Measurements from ENCODE around the gene FDXACB1. TPM values are rescaled to one million over a fixed set of nuclear protein-coding genes. Genes with fewer than 3 reads are reported as not detected.

Gene FDXACB1
- total RNA-seq, 1 donor from 2014 or later, result 2.9 TPM

GRCh38 chr11:111845276-111846028 lies 33.5 kb downstream of the FDXACB1 start:
- DNase-seq (ENCODE audit: low read depth, low spot score), result no peak

DNA sequence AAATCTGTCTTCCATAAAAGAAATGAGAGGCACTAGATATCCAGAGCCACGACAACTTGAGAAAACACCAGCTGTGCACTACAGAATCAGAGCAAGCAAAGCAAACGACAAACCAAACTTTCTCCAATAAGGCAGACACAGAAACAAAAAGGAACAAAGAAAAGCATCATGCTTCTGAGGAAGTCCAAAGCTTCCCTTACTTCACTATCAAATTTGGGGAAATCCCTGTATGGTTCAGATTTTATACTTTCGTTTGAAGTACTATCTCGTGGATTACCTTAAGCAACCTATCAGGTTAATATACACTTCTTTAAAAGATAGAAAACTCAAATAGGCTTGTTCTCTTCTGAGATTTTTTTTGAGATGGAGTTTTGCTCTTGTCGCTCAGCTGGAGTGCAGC lies 35.3 kb downstream of the FDXACB1 start:
- no peak for DNase-seq (ENCODE audit: low read depth, low spot score)

DNA sequence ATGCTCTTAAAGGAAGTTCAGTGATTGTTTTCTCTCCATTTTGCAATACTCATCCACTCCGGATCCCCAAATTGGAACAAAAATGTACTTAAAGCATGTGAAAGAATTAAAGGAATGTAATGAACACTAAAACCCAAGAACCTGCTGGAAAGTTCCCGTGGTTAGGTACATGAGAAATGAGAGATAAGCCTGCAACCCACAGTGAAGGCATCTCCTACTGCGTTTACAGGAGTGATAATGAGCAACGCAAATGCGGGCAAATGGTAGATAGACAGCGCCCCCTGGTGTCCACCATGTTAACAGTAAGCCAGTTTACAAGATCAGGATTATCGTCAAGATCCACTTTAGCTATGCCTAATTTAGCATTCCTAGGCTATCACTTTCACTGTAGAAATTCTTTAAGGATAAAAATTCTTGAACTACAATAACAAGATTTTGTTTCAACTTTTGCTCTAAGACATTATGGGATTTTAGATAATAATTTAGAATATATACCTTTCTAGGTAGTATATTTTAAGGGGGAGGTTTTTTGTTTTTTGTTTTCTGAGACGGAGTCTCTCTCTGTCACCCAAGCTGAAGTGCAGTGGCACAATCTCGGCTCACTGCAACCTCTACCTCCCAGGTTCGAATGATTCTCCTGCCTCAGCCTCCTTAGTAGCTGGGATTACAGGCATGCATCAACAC lies 37.5 kb downstream of the FDXACB1 start:
- peak; percentile 58 for DNase-seq (ENCODE audit: low read depth, low spot score)

DNA sequence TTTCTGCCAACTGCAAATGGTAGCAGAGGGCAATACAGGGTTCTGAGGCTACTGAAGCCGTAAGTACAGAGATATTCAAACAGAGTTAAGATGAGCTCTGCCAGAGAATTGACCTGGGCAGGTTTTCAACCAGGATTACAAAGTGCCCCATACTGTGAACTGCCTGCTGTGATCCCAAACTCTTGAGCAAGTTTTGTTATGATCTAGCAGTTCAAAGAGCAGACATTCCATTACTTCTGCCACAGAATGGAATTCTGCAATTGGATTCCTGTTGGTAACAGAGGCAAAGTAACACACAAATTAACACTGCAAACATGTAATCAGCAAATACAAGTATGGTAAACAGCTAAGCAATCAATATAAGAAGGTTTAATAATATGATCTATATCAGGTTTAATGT lies 38.8 kb downstream of the FDXACB1 start:
- no peak for DNase-seq (ENCODE audit: low read depth, low spot score)

- no peak for DNase-seq (ENCODE audit: low read depth, low spot score)
These were observed 40.9 kb downstream of the FDXACB1 start for GRCh38 chr11:111838054-111838453.

- no peak for DNase-seq (ENCODE audit: low read depth, low spot score)
These were observed 41.5 kb downstream of the FDXACB1 start for GRCh38 chr11:111837366-111837891.

DNA sequence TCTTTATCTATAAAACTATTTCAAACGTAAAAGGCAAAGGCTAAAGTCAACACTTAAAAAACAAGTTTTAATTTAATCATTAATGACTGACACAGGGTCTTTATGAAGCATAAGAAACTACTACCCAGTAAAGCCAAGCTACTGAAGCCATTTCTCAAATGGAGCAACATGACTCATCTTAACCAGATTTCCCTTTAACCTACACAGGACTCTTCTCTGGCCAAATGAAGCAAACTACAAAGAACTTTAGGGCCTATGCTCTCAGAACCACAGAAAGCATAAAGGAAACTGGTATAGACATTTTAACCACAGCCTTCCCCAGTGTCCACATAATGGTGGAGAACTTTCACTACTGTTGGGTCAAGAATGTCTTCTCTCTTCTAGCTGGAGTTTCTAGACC lies 42.2 kb downstream of the FDXACB1 start:
- no peak for DNase-seq (ENCODE audit: low read depth, low spot score)

- no peak for DNase-seq (ENCODE audit: low read depth, low spot score)
These were observed 42.8 kb downstream of the FDXACB1 start for GRCh38 chr11:111836162-111836561.

GRCh38 chr11:111835665-111836064 lies 43.3 kb downstream of the FDXACB1 start:
- DNase-seq (ENCODE audit: low read depth, low spot score), result no peak

DNA sequence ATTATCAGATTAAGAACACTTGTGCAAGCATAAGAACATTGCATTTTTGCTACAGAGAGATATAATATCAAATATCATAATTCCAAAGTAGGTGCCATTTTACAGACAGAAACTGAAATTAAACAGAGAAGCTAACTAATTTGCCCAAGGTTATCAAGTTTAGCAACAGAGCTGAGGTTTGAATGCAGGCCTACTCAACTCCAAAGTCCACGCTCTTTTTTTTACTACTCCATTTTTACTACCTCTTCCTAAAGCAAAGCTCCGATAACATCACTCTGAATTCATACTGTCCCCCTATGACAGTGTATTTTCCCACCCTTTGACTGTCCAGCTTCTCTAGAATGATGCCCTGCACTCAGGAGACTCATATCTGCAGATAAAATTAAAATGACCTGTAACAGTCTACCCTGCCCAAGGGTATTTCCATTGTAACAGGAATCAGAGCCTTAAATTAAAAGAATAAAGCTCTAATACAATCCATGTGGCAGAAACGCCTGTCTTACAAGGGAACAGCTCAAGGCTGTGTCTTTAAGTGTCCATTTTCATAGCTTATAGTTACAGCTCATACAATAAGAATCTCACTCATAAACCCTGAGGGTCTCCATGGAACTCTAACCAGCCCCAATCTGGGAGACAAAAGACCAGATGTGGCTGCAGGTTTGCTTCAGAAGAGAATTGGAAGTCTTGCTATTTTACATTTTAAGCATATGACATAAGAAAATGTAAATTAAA lies 44.4 kb downstream of the FDXACB1 start:
- no peak for DNase-seq (ENCODE audit: low read depth, low spot score)

DNA sequence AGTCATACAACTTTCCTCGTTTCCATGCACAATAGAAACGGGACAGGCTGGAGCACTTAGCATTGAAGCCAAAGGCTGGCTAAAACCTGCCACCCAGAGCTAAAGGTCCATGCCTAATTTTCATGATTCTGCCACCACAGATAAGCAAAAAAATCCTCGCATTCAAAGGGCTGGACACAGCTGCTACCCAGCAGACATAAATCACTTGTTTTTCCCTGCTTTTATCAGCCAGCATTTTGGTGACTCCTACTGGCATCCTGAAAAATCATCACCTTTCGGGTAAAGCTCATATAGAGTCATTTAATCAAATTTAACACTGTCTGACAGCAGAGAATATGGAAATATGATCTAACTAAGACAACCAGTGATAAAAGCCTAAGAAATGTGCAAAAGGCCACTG lies 45.4 kb downstream of the FDXACB1 start:
- no peak for DNase-seq (ENCODE audit: low read depth, low spot score)

DNA sequence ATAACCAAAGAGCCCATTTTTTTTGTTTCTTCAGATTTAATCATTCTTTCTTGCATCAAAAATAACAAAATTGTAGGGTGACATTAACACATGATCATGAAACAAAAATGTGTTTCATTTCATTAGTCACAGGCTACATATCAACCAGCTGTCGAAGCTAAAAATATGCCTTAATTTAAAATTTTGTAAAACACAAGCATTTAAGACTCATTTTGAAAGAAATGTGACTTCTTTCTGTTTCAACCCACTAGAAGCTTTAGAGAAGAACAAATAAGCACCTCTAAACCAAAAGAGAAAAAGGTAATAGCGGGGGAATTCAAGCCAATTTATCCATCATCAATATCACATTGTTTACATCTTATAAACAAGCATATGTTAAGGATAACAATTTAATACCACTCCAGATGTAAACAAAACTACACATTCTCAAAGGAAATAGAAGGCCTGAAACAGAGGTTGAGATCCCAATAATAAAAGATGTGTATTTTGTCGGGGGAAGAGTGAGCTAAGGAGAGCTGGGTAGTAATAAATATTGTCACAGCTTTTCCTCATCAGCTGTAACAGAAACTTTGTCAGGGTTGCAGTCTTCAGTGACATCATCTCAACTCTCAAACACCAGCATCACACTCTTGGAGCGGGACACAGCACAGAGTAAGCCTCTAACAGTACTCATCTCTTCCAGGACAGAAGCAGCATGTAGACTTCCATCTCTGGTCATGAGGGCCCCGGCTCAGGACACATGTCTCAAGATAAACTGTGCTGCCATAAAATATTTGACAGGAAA lies 49.6 kb downstream of the FDXACB1 start:
- no peak for DNase-seq (ENCODE audit: low read depth, low spot score)

DNA sequence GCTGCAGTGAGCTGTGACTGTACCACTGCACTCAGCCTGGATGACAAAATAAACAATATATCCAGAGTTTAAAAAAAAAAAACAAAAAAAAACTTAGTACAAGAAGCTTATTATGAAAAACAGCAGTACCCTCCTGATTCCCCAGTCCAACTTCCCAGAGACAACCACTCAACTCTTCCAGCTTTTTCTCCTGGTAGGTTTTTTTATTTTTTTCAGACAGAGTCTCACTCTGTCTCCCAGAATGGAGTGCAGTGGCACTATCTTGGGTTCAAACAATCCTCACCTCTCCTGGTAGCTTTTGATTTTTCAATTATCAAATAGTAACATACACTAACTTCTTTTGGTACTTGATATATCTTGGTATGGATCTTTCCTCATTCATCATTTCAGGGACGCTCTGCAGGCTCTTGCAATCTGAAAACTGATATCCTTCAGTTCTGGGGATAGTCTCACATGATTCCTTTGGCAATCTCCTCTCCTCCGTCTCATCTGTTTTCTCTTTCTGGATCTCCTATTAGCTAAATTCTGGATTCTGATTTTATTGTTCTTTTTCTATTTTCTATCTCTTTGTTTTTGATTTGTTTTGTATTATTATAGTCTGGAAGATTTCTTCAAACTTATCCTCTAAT lies 52.5 kb downstream of the FDXACB1 start:
- DNase-seq (ENCODE audit: low read depth, low spot score), result no peak

Other genes with a start within 250 kb of the FDXACB1 start
- gene PPP2R1B, start 112.8 kb downstream of the FDXACB1 start, total RNA-seq, result 40.6 and 49.7 TPM in 2 replicates
- 23.3 and 33.6 TPM in 2 replicates for gene ALG9, start 7.6 kb downstream of the FDXACB1 start, total RNA-seq
- gene CFAP68, start 376 bp upstream of the FDXACB1 start, total RNA-seq, result 3.5 and 5.7 TPM in 2 replicates
- 0.33 and 2.7 TPM in 2 replicates for gene CRYAB, start 32.6 kb upstream of the FDXACB1 start, total RNA-seq
- gene HSPB2, start 33.6 kb upstream of the FDXACB1 start, total RNA-seq, result not detected in 2 replicates
- 0.20 TPM in 1 of 2 replicates, not detected in the other for gene C11orf52, start 39.7 kb upstream of the FDXACB1 start, total RNA-seq
- 27.4 and 33.9 TPM in 2 replicates for gene DIXDC1, start 58.2 kb upstream of the FDXACB1 start, total RNA-seq
- 37.9 and 52.5 TPM in 2 replicates for gene DLAT, start 146.2 kb upstream of the FDXACB1 start, total RNA-seq
- 0.56 and 1.3 TPM in 2 replicates for gene PIH1D2, start 194.9 kb upstream of the FDXACB1 start, total RNA-seq
- 19.5 and 20.4 TPM in 2 replicates for gene NKAPD1, start 195.1 kb upstream of the FDXACB1 start, total RNA-seq
- 69.8 and 101 TPM in 2 replicates for gene TIMM8B, start 207.6 kb upstream of the FDXACB1 start, total RNA-seq
- 164 and 252 TPM in 2 replicates for gene SDHD, start 207.7 kb upstream of the FDXACB1 start, total RNA-seq